Testis (tissue), 3 donors: ENCODE data around the gene FAM53B. TPM values are rescaled to one million over a fixed set of nuclear protein-coding genes. Genes with fewer than 3 reads are reported as not detected.

ENCODE experiments used
- DNase-seq: peaks from one replicate; pipeline ENCODE4 v3.0.0-alpha.2; 2019
- H3K27ac ChIP-seq, 2 donors: fragments of 200-600 bp; sonication (generic); one replicate each; pipeline ENCODE4 v1.5.1; 2019
- H3K27me3 ChIP-seq: fragments of 200-600 bp; sonication (generic); one replicate; pipeline ENCODE4 v1.5.1; 2019
- H3K36me3 ChIP-seq: fragments of 200-600 bp; sonication (generic); one replicate; pipeline ENCODE4 v1.5.1; 2017; ENCODE audit warnings: low read depth; ENCODE audit errors: missing control alignments
- H3K4me1 ChIP-seq: fragments of 200-600 bp; sonication (generic); one replicate; pipeline ENCODE4 v1.5.1; 2019
- H3K4me3 ChIP-seq, 2 donors: fragments of 200-600 bp; sonication (generic); one replicate each; pipeline ENCODE4 v1.5.1; 2017 to 2019
- H3K9me3 ChIP-seq: fragments of 200-600 bp; sonication (generic); one replicate; pipeline ENCODE4 v1.5.1; 2017
- CTCF ChIP-seq, 3 experiments: fragments of 450-650 bp in 2 of 3; fragments of 200-600 bp in 1 of 3; sonication (generic) in 1 of 3; IDR thresholded peaks; one replicate each; pipeline ENCODE4 v1.5.1; 2016 to 2019; ENCODE audit warnings: antibody characterized with exemption in 3 of 3, mild to moderate bottlenecking in 2 of 3, moderate library complexity in 1 of 3
- POLR2A ChIP-seq: fragments of 450-650 bp; IDR thresholded peaks from one replicate; pipeline ENCODE4 v1.6.1; 2017; ENCODE audit warnings: antibody characterized with exemption, mild to moderate bottlenecking, moderate library complexity
- WGBS, 2 donors: methylation state at CpG; one replicate each; pipeline ENCODE4 v1.1.5; 2018; 5-methylcytosine and 5-hydroxymethylcytosine counted together
- intact Hi-C: fragments of 100-400 bp; cut with DNase I; formaldehyde crosslinking; loops from one replicate; pipeline ENCODE4 v1.15.1; 2023; ENCODE audit warnings: low total_unique reads
- polyA plus RNA-seq: library from polyadenylated mRNA; stranded (reverse); fragments of 350-450 nt; fragmentation: Illumina TruSeq; extraction: RNeasy Lipid Tissue Mini Kit (QIAGEN cat#74804); gene quantifications from one replicate; pipeline ENCODE4 v1.2.3, GENCODE V29; 2014; ENCODE audit warnings: low read depth, low replicate concordance; ENCODE audit not compliant: insufficient read depth
- total RNA-seq, 2 donors: library from RNA; depleted of rRNA; stranded (reverse); fragments of >200 nt; gene quantifications; one replicate each; pipeline ENCODE4 v1.2.3, GENCODE V29; 2016

The FAM53B gene
- total and polyA plus RNA-seq, 3 donors from 2014 or later: 36.9 to 125 (median 109) TPM

GRCh38 chr10:124586142-124586541 lies 158.0 kb downstream of the FAM53B start:
- no peaks in the 10 kb centered on the region for H3K27me3 ChIP-seq
- H3K4me1 ChIP-seq: peaks cover 17% of the 10 kb centered on the region
- intact Hi-C loops: no loop called here
- H3K27ac ChIP-seq: no peak overlapping the region
- 87 to 95% methylated on average over 3 of the region's 3 CpGs for WGBS, 2 donors
- no peaks in the 10 kb centered on the region for H3K9me3 ChIP-seq
- TF ChIP-seq CTCF (IDR thresholded peaks at IDR 0.05) (no peak), POLR2A (no peak)
- no peaks in the 10 kb centered on the region for H3K36me3 ChIP-seq
- no peak for DNase-seq
- H3K4me3 ChIP-seq: no peak overlapping the region

GRCh38 chr10:124579011-124579399 lies 165.2 kb downstream of the FAM53B start:
- H3K27me3 ChIP-seq: no peaks in the 10 kb centered on the region
- TF ChIP-seq POLR2A (no peak), CTCF (IDR thresholded peaks at IDR 0.05) (no peak)
- H3K27ac ChIP-seq: no peak overlapping the region
- H3K4me3 ChIP-seq: no peak overlapping the region
- 68% methylated on average over 5 to 16 of the region's 16 CpGs for WGBS, 2 donors
- intact Hi-C loops: no loop called here
- DNase-seq: peak; percentile 50
- no peaks in the 10 kb centered on the region for H3K36me3 ChIP-seq
- no peaks in the 10 kb centered on the region for H3K9me3 ChIP-seq
- no peaks in the 10 kb centered on the region for H3K4me1 ChIP-seq

GRCh38 chr10:124578231-124579010 lies 165.8 kb downstream of the FAM53B start:
- no peak for DNase-seq
- Histone ChIP-seq H3K4me3 (no peak overlapping the region), H3K27me3 (no peaks in the 10 kb centered on the region), H3K9me3 (no peaks in the 10 kb centered on the region), H3K36me3 (no peaks in the 10 kb centered on the region), H3K4me1 (no peaks in the 10 kb centered on the region), H3K27ac (no peak overlapping the region)
- WGBS, 2 donors: 87 to 94% methylated on average over 12 to 23 of the region's 23 CpGs
- intact Hi-C loops: no loop called here
- no peak for TF ChIP-seq POLR2A

GRCh38 chr10:124577651-124578050 lies 166.5 kb downstream of the FAM53B start:
- intact Hi-C loops: no loop called here
- no peaks in the 10 kb centered on the region for H3K36me3 ChIP-seq
- no peak overlapping the region for H3K27ac ChIP-seq
- WGBS, 2 donors: 84 to 95% methylated on average over 2 to 3 of the region's 3 CpGs
- no peaks in the 10 kb centered on the region for H3K9me3 ChIP-seq
- no peak overlapping the region for H3K4me3 ChIP-seq
- no peak for DNase-seq
- no peaks in the 10 kb centered on the region for H3K4me1 ChIP-seq
- TF ChIP-seq CTCF (IDR thresholded peaks at IDR 0.05): no peak
- no peak for TF ChIP-seq POLR2A
- H3K27me3 ChIP-seq: no peaks in the 10 kb centered on the region

- 81 to 84% methylated on average over 17 to 20 of the region's 20 CpGs for WGBS, 2 donors
- no peak overlapping the region for H3K27ac ChIP-seq
- H3K4me3 ChIP-seq: no peak overlapping the region
- H3K4me1 ChIP-seq: no peaks in the 10 kb centered on the region
- H3K9me3 ChIP-seq: no peaks in the 10 kb centered on the region
- TF ChIP-seq POLR2A (no peak), CTCF (IDR thresholded peaks at IDR 0.05) (no peak)
- no peak for DNase-seq
- intact Hi-C loops: no loop called here
- H3K36me3 ChIP-seq: no peaks in the 10 kb centered on the region
- no peaks in the 10 kb centered on the region for H3K27me3 ChIP-seq
Measured at GRCh38 chr10:124576526-124577420, 167.4 kb downstream of the FAM53B start.
